Measurements from ENCODE around the gene PIGV. TPM values are rescaled to one million over a fixed set of nuclear protein-coding genes. Genes with fewer than 3 reads are reported as not detected.
A peak's percentile ranks its signal among the peaks of the same experiment; 100 is the strongest.

PIGV gene
- total RNA-seq, 1 experiment from 2014 or later = 13.2 TPM

- Histone ChIP-seq H3K9ac (ENCODE audit: low read length) (no peak overlapping the region), H3K4me3 (replicated peaks in 1 of 2; ENCODE audit: low read depth in 1 of 2, low read length in 2 of 2) (no peak overlapping the region), H3K27me3 (ENCODE audit: insufficient read depth, low read length) (no peaks in the 10 kb centered on the region), H3K4me2 (ENCODE audit: low read length) (peak overlapping the region; percentile 32), H3K79me2 (ENCODE audit: insufficient read depth, low read length) (peaks cover 93% of the 10 kb centered on the region), H4K20me1 (ENCODE audit: insufficient read depth) (peaks cover 3% of the 10 kb centered on the region; the same call in 1 of the 2 replicates), H3K9me2 (ENCODE audit: insufficient read depth) (no peaks in the 10 kb centered on the region), H3K36me3 (ENCODE audit: control insufficient read depth in 1 of 2, insufficient read depth in 2 of 2, low read length in 2 of 2) (peaks cover 18 to 22% of the 10 kb centered on the region in 2 experiments), H3K9me3 (ENCODE audit: control insufficient read depth in 1 of 2, insufficient read depth in 1 of 2, low read depth in 1 of 2, low read length in 2 of 2) (no peaks in the 10 kb centered on the region), H3K4me1 (ENCODE audit: control insufficient read depth in 1 of 2, insufficient read depth in 2 of 2, low read length in 2 of 2) (peaks cover 9 to 24% of the 10 kb centered on the region in 2 experiments), H2AFZ (ENCODE audit: low read depth, low read length, poor library complexity, severe bottlenecking) (no peak overlapping the region), H3K27ac (ENCODE audit: low read depth, low read length) (peak overlapping the region; percentile 28)
- TF ChIP-seq MAX (IDR thresholded peaks at IDR 0.05) (no peak), TCF7L2 (IDR thresholded peaks at IDR 0.05; ENCODE audit: borderline replicate concordance, extremely low read depth, insufficient read depth, insufficient read length) (no peak), SRF (IDR thresholded peaks at IDR 0.05; ENCODE audit: low read depth) (no peak)
- POLR2A ChIA-PET = interaction anchor here (1.0 kb wide), 2 partner anchors 45 to 50 kb away, joined by 3 to 4 read pairs; no protein-coding TSS in a partner anchor
- DNase-seq (ENCODE audit: low read depth, low spot score) (no peak), ATAC-seq (no peak)
- intact Hi-C loops (cut with micrococcal nuclease) = no loop called here
- no TSS peak for BruUV-seq (replicated peaks)
- RAD21 ChIA-PET (ENCODE audit: low non-redundant PET in 1 of 2, low total read pairs in 2 of 2, uncharacterized antibody in 2 of 2, unreplicated experiment in 2 of 2) = no interaction called here
- CTCF ChIA-PET = no interaction called here
These were observed 44.2 kb upstream of the PIGV start for GRCh38 chr1:26743426-26744059.

- peak; percentile 66 for DNase-seq (ENCODE audit: low read depth, low spot score)
- intact Hi-C loops (cut with micrococcal nuclease) = no loop called here
- TF ChIP-seq SRF (IDR thresholded peaks at IDR 0.05; ENCODE audit: low read depth) (no peak), CBX3 (IDR thresholded peaks at IDR 0.05; ENCODE audit: low read depth) (peak; percentile 97), RAD21 (IDR thresholded peaks at IDR 0.05; ENCODE audit: low read depth) (0 out of 2 replicates have a peak, but pooled peaks have one; percentile 25), SP1 (IDR thresholded peaks at IDR 0.05; ENCODE audit: low read depth) (peak; percentile 66; the same call in 1 of the 2 replicates), ZBTB33 (IDR thresholded peaks at IDR 0.05; ENCODE audit: extremely low read depth, insufficient replicate concordance, low read length) (peak; percentile 13), ZFX (IDR thresholded peaks at IDR 0.05) (no peak), SIN3A (IDR thresholded peaks at IDR 0.05; ENCODE audit: low read depth) (0 out of 2 replicates have a peak, but pooled peaks have one; percentile 37), POLR2AphosphoS5 (IDR thresholded peaks at IDR 0.05; ENCODE audit: low read depth, low read length) (peak; percentile 58), TCF7L2 (IDR thresholded peaks at IDR 0.05; ENCODE audit: borderline replicate concordance, extremely low read depth, insufficient read depth, insufficient read length) (no peak), YY1 (IDR thresholded peaks at IDR 0.05; ENCODE audit: extremely low read depth, insufficient replicate concordance, low read depth, low read length) (peak; percentile 56), ELF1 (IDR thresholded peaks at IDR 0.05; ENCODE audit: borderline replicate concordance, low read depth) (peak; percentile 72), MAX (IDR thresholded peaks at IDR 0.05) (peak; percentile 69)
These were observed 43.4 kb upstream of the PIGV start for GRCh38 chr1:26744075-26744959.

More at GRCh38 chr1:26744075-26744959, 43.4 kb upstream of the PIGV start:
- no TSS peak for BruUV-seq (replicated peaks)
- no peaks in the 10 kb centered on the region for H3K9me2 ChIP-seq (ENCODE audit: insufficient read depth)
- no peak overlapping the region for H3K4me3 ChIP-seq (replicated peaks in 1 of 2; ENCODE audit: low read depth in 1 of 2, low read length in 2 of 2)
- POLR2A ChIA-PET = interaction anchor here (1.0 kb wide), 1 partner anchor 51 kb away, joined by 3 read pairs; no protein-coding TSS in a partner anchor
- H4K20me1 ChIP-seq (ENCODE audit: insufficient read depth) = peaks cover 3% of the 10 kb centered on the region; the same call in 1 of the 2 replicates
- peak overlapping the region; percentile 28 for H3K27ac ChIP-seq (ENCODE audit: low read depth, low read length)
- H3K9me3 ChIP-seq (ENCODE audit: control insufficient read depth in 1 of 2, insufficient read depth in 1 of 2, low read depth in 1 of 2, low read length in 2 of 2) = no peaks in the 10 kb centered on the region
- H3K4me2 ChIP-seq (ENCODE audit: low read length) = peak overlapping the region; percentile 32
- H3K27me3 ChIP-seq (ENCODE audit: insufficient read depth, low read length) = no peaks in the 10 kb centered on the region
- CTCF ChIA-PET = interaction anchor here (1.3 kb wide), 1 partner anchor 45 kb away, joined by 3 read pairs; no protein-coding TSS in a partner anchor
- H3K4me1 ChIP-seq (ENCODE audit: control insufficient read depth in 1 of 2, insufficient read depth in 2 of 2, low read length in 2 of 2) = peaks cover 9 to 24% of the 10 kb centered on the region in 2 experiments
- peak; percentile 93 for ATAC-seq
- peaks cover 17 to 22% of the 10 kb centered on the region in 2 experiments for H3K36me3 ChIP-seq (ENCODE audit: control insufficient read depth in 1 of 2, insufficient read depth in 2 of 2, low read length in 2 of 2)
- H3K79me2 ChIP-seq (ENCODE audit: insufficient read depth, low read length) = peaks cover 94% of the 10 kb centered on the region
- RAD21 ChIA-PET (ENCODE audit: low non-redundant PET in 1 of 2, low total read pairs in 2 of 2, uncharacterized antibody in 2 of 2, unreplicated experiment in 2 of 2) = no interaction called here
- 0 out of 2 replicates have a peak overlapping the region, but pooled peaks have one; percentile 11 for H3K9ac ChIP-seq (ENCODE audit: low read length)
- no peak overlapping the region for H2AFZ ChIP-seq (ENCODE audit: low read depth, low read length, poor library complexity, severe bottlenecking)

All from HCT116 (cell line).